ENCODE measurements around the gene FOXP1.

The FOXP1 gene

GRCh38 chr3:71494212-71494611 lies 89.3 kb downstream of the FOXP1 start:
- Histone ChIP-seq H3K9me3 (ENCODE audit: control insufficient read depth, low read length) (no peaks in the 10 kb centered on the region), H3K4me1 (ENCODE audit: control insufficient read depth, insufficient read depth, low read length) (peaks cover 13% of the 10 kb centered on the region), H3K9ac (ENCODE audit: low read length) (no peak overlapping the region), H3K36me3 (ENCODE audit: control insufficient read depth, insufficient read depth, low read length) (no peaks in the 10 kb centered on the region), H3K27me3 (ENCODE audit: control insufficient read depth, insufficient read depth, low read length) (no peaks in the 10 kb centered on the region), H3K4me3 (ENCODE audit: low read length) (no peak overlapping the region)

- Histone ChIP-seq H3K27me3 (ENCODE audit: control insufficient read depth, insufficient read depth, low read length) (no peaks in the 10 kb centered on the region), H3K9ac (ENCODE audit: low read length) (no peak overlapping the region), H3K4me1 (ENCODE audit: control insufficient read depth, insufficient read depth, low read length) (peaks cover 13% of the 10 kb centered on the region), H3K9me3 (ENCODE audit: control insufficient read depth, low read length) (no peaks in the 10 kb centered on the region), H3K36me3 (ENCODE audit: control insufficient read depth, insufficient read depth, low read length) (no peaks in the 10 kb centered on the region), H3K4me3 (ENCODE audit: low read length) (no peak overlapping the region)
These were observed 90.4 kb downstream of the FOXP1 start for GRCh38 chr3:71492974-71493771.

GRCh38 chr3:71492566-71492965 lies 91.0 kb downstream of the FOXP1 start:
- H3K4me3 ChIP-seq (ENCODE audit: low read length): no peak overlapping the region
- no peak overlapping the region for H3K9ac ChIP-seq (ENCODE audit: low read length)
- H3K36me3 ChIP-seq (ENCODE audit: control insufficient read depth, insufficient read depth, low read length): no peaks in the 10 kb centered on the region
- H3K9me3 ChIP-seq (ENCODE audit: control insufficient read depth, low read length): no peaks in the 10 kb centered on the region
- H3K27me3 ChIP-seq (ENCODE audit: control insufficient read depth, insufficient read depth, low read length): no peaks in the 10 kb centered on the region
- peaks cover 12% of the 10 kb centered on the region for H3K4me1 ChIP-seq (ENCODE audit: control insufficient read depth, insufficient read depth, low read length)

GRCh38 chr3:71491154-71491752 lies 92.3 kb downstream of the FOXP1 start:
- Histone ChIP-seq H3K9me3 (ENCODE audit: control insufficient read depth, low read length) (no peaks in the 10 kb centered on the region), H3K27me3 (ENCODE audit: control insufficient read depth, insufficient read depth, low read length) (no peaks in the 10 kb centered on the region), H3K4me3 (ENCODE audit: low read length) (no peak overlapping the region), H3K36me3 (ENCODE audit: control insufficient read depth, insufficient read depth, low read length) (no peaks in the 10 kb centered on the region), H3K9ac (ENCODE audit: low read length) (no peak overlapping the region), H3K4me1 (ENCODE audit: control insufficient read depth, insufficient read depth, low read length) (peaks cover 3% of the 10 kb centered on the region)

- no peaks in the 10 kb centered on the region for H3K36me3 ChIP-seq (ENCODE audit: control insufficient read depth, insufficient read depth, low read length)
- H3K4me1 ChIP-seq (ENCODE audit: control insufficient read depth, insufficient read depth, low read length): no peaks in the 10 kb centered on the region
These were observed 92.8 kb downstream of the FOXP1 start for GRCh38 chr3:71490692-71491091.

GRCh38 chr3:71489315-71489761 lies 94.2 kb downstream of the FOXP1 start:
- no peaks in the 10 kb centered on the region for H3K9me3 ChIP-seq (ENCODE audit: control insufficient read depth, low read length)
- no peak overlapping the region for H3K9ac ChIP-seq (ENCODE audit: low read length)
- no peaks in the 10 kb centered on the region for H3K27me3 ChIP-seq (ENCODE audit: control insufficient read depth, insufficient read depth, low read length)
- no peak overlapping the region for H3K4me3 ChIP-seq (ENCODE audit: low read length)
- H3K36me3 ChIP-seq (ENCODE audit: control insufficient read depth, insufficient read depth, low read length): no peaks in the 10 kb centered on the region
- H3K4me1 ChIP-seq (ENCODE audit: control insufficient read depth, insufficient read depth, low read length): no peaks in the 10 kb centered on the region

More at GRCh38 chr3:71490692-71491091, 92.8 kb downstream of the FOXP1 start:
- H3K9me3 ChIP-seq (ENCODE audit: control insufficient read depth, low read length): no peaks in the 10 kb centered on the region
- H3K9ac ChIP-seq (ENCODE audit: low read length): no peak overlapping the region
- H3K27me3 ChIP-seq (ENCODE audit: control insufficient read depth, insufficient read depth, low read length): no peaks in the 10 kb centered on the region
- H3K4me3 ChIP-seq (ENCODE audit: low read length): no peak overlapping the region

- Histone ChIP-seq H3K4me1 (ENCODE audit: control insufficient read depth, insufficient read depth, low read length) (no peaks in the 10 kb centered on the region), H3K9ac (ENCODE audit: low read length) (no peak overlapping the region), H3K4me3 (ENCODE audit: low read length) (no peak overlapping the region), H3K9me3 (ENCODE audit: control insufficient read depth, low read length) (no peaks in the 10 kb centered on the region), H3K27me3 (ENCODE audit: control insufficient read depth, insufficient read depth, low read length) (no peaks in the 10 kb centered on the region), H3K36me3 (ENCODE audit: control insufficient read depth, insufficient read depth, low read length) (no peaks in the 10 kb centered on the region)
These were observed 94.6 kb downstream of the FOXP1 start for GRCh38 chr3:71488882-71489281.

- no peaks in the 10 kb centered on the region for H3K27me3 ChIP-seq (ENCODE audit: control insufficient read depth, insufficient read depth, low read length)
- no peaks in the 10 kb centered on the region for H3K4me1 ChIP-seq (ENCODE audit: control insufficient read depth, insufficient read depth, low read length)
- no peaks in the 10 kb centered on the region for H3K9me3 ChIP-seq (ENCODE audit: control insufficient read depth, low read length)
- H3K36me3 ChIP-seq (ENCODE audit: control insufficient read depth, insufficient read depth, low read length): no peaks in the 10 kb centered on the region
- H3K9ac ChIP-seq (ENCODE audit: low read length): no peak overlapping the region
- no peak overlapping the region for H3K4me3 ChIP-seq (ENCODE audit: low read length)
These were observed 95.1 kb downstream of the FOXP1 start for GRCh38 chr3:71488391-71488809.

GRCh38 chr3:71487418-71487817 lies 96.1 kb downstream of the FOXP1 start:
- Histone ChIP-seq H3K4me1 (ENCODE audit: control insufficient read depth, insufficient read depth, low read length) (no peaks in the 10 kb centered on the region), H3K36me3 (ENCODE audit: control insufficient read depth, insufficient read depth, low read length) (no peaks in the 10 kb centered on the region), H3K9ac (ENCODE audit: low read length) (no peak overlapping the region), H3K27me3 (ENCODE audit: control insufficient read depth, insufficient read depth, low read length) (no peaks in the 10 kb centered on the region), H3K4me3 (ENCODE audit: low read length) (no peak overlapping the region), H3K9me3 (ENCODE audit: control insufficient read depth, low read length) (no peaks in the 10 kb centered on the region)

- Histone ChIP-seq H3K4me1 (ENCODE audit: control insufficient read depth, insufficient read depth, low read length) (no peaks in the 10 kb centered on the region), H3K27me3 (ENCODE audit: control insufficient read depth, insufficient read depth, low read length) (no peaks in the 10 kb centered on the region), H3K4me3 (ENCODE audit: low read length) (no peak overlapping the region), H3K9ac (ENCODE audit: low read length) (no peak overlapping the region), H3K9me3 (ENCODE audit: control insufficient read depth, low read length) (no peaks in the 10 kb centered on the region), H3K36me3 (ENCODE audit: control insufficient read depth, insufficient read depth, low read length) (no peaks in the 10 kb centered on the region)
These were observed 96.7 kb downstream of the FOXP1 start for GRCh38 chr3:71486831-71487230.

- Histone ChIP-seq H3K9me3 (ENCODE audit: control insufficient read depth, low read length) (no peaks in the 10 kb centered on the region), H3K9ac (ENCODE audit: low read length) (no peak overlapping the region), H3K4me1 (ENCODE audit: control insufficient read depth, insufficient read depth, low read length) (no peaks in the 10 kb centered on the region), H3K4me3 (ENCODE audit: low read length) (no peak overlapping the region), H3K36me3 (ENCODE audit: control insufficient read depth, insufficient read depth, low read length) (no peaks in the 10 kb centered on the region), H3K27me3 (ENCODE audit: control insufficient read depth, insufficient read depth, low read length) (no peaks in the 10 kb centered on the region)
These were observed 97.6 kb downstream of the FOXP1 start for GRCh38 chr3:71485896-71486295.

- Histone ChIP-seq H3K9ac (ENCODE audit: low read length) (no peak overlapping the region), H3K4me3 (ENCODE audit: low read length) (no peak overlapping the region), H3K27me3 (ENCODE audit: control insufficient read depth, insufficient read depth, low read length) (no peaks in the 10 kb centered on the region), H3K4me1 (ENCODE audit: control insufficient read depth, insufficient read depth, low read length) (no peaks in the 10 kb centered on the region), H3K36me3 (ENCODE audit: control insufficient read depth, insufficient read depth, low read length) (no peaks in the 10 kb centered on the region), H3K9me3 (ENCODE audit: control insufficient read depth, low read length) (no peaks in the 10 kb centered on the region)
These were observed 99.1 kb downstream of the FOXP1 start for GRCh38 chr3:71484452-71484851.
